ENCODE data around the gene PRDM16.

PRDM16 gene

DNA sequence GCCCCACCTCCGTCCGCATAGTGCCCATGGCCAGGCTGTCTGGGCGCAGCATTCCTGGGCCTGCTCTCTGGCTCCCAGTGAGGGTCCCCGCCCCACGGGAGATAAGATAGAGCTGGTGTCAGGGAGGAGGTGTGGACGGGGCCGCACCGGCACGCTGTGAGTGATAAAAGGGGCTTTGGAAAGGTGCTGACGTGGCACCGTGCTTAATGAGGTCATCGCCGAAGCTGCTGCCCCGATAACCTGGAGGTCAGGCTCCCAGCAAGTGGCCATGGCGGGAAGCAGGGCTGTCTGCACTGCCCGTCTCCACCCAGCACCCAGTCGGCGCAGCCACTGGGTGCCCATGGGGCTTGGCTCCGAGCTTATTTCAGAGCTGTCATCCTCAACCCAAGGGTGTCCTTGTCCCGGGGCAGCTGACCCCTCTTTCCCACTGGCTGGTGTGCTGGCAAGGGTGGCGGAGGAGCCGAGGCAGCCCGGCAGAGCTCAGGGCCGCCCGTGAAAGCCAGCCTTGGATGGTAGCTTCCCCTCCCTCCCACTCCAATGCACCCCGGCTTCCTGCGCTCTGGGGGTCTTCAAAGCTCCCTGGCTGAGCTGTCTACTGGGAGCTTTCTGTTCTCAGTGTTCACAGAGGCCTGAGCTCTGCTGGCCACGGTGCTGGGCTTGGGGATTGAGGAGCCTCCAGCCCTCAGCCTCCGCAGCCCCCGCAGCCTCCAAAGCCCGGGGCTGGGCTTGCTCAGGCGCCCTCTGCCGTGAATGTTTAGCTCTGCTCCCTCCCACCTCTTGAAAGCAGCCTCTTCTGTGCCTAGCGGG, 280.4 kb downstream of the PRDM16 start:
- ATAC-seq, result peak; percentile 41
- no peak for TF ChIP-seq CSDC2 (CRISPR knock-in tag; IDR thresholded peaks at IDR 0.05)
- no peak for TF ChIP-seq ZFP30 (CRISPR knock-in tag; IDR thresholded peaks at IDR 0.05)
- no peak for TF ChIP-seq GLIS3 (CRISPR knock-in tag; IDR thresholded peaks at IDR 0.05)
- TF ChIP-seq ZFP3 (CRISPR knock-in tag; IDR thresholded peaks at IDR 0.05), result no peak
- TF ChIP-seq ZNF8 (CRISPR knock-in tag; IDR thresholded peaks at IDR 0.05), result no peak
- no peak for TF ChIP-seq TOX (CRISPR knock-in tag; IDR thresholded peaks at IDR 0.05; ENCODE audit: borderline replicate concordance)
- TF ChIP-seq, protein P1, sequence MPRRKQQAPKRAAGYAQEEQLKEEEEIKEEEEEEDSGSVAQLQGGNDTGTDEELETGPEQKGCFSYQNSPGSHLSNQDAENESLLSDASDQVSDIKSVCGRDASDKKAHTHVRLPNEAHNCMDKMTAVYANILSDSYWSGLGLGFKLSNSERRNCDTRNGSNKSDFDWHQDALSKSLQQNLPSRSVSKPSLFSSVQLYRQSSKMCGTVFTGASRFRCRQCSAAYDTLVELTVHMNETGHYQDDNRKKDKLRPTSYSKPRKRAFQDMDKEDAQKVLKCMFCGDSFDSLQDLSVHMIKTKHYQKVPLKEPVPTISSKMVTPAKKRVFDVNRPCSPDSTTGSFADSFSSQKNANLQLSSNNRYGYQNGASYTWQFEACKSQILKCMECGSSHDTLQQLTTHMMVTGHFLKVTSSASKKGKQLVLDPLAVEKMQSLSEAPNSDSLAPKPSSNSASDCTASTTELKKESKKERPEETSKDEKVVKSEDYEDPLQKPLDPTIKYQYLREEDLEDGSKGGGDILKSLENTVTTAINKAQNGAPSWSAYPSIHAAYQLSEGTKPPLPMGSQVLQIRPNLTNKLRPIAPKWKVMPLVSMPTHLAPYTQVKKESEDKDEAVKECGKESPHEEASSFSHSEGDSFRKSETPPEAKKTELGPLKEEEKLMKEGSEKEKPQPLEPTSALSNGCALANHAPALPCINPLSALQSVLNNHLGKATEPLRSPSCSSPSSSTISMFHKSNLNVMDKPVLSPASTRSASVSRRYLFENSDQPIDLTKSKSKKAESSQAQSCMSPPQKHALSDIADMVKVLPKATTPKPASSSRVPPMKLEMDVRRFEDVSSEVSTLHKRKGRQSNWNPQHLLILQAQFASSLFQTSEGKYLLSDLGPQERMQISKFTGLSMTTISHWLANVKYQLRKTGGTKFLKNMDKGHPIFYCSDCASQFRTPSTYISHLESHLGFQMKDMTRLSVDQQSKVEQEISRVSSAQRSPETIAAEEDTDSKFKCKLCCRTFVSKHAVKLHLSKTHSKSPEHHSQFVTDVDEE (CRISPR knock-in tag; IDR thresholded peaks at IDR 0.05), result no peak
- TF ChIP-seq TCF4 (CRISPR knock-in tag; IDR thresholded peaks at IDR 0.05; ENCODE audit: borderline replicate concordance), result no peak
- TF ChIP-seq SNAI2 (CRISPR knock-in tag; IDR thresholded peaks at IDR 0.05), result no peak
- TF ChIP-seq, protein P2, sequence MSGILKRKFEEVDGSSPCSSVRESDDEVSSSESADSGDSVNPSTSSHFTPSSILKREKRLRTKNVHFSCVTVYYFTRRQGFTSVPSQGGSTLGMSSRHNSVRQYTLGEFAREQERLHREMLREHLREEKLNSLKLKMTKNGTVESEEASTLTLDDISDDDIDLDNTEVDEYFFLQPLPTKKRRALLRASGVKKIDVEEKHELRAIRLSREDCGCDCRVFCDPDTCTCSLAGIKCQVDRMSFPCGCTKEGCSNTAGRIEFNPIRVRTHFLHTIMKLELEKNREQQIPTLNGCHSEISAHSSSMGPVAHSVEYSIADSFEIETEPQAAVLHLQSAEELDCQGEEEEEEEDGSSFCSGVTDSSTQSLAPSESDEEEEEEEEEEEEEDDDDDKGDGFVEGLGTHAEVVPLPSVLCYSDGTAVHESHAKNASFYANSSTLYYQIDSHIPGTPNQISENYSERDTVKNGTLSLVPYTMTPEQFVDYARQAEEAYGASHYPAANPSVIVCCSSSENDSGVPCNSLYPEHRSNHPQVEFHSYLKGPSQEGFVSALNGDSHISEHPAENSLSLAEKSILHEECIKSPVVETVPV (CRISPR knock-in tag; IDR thresholded peaks at IDR 0.05), result no peak
- TF ChIP-seq RARB (CRISPR knock-in tag; IDR thresholded peaks at IDR 0.05), result no peak
- TF ChIP-seq, protein P3, sequence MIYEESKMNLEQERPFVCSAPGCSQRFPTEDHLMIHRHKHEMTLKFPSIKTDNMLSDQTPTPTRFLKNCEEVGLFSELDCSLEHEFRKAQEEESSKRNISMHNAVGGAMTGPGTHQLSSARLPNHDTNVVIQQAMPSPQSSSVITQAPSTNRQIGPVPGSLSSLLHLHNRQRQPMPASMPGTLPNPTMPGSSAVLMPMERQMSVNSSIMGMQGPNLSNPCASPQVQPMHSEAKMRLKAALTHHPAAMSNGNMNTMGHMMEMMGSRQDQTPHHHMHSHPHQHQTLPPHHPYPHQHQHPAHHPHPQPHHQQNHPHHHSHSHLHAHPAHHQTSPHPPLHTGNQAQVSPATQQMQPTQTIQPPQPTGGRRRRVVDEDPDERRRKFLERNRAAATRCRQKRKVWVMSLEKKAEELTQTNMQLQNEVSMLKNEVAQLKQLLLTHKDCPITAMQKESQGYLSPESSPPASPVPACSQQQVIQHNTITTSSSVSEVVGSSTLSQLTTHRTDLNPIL (CRISPR knock-in tag; IDR thresholded peaks at IDR 0.05; ENCODE audit: low read depth), result no peak
- no peak for TF ChIP-seq PPARA (CRISPR knock-in tag; IDR thresholded peaks at IDR 0.05; ENCODE audit: borderline replicate concordance)
- no peak for TF ChIP-seq OSR1 (CRISPR knock-in tag; IDR thresholded peaks at IDR 0.05)
- TF ChIP-seq ZC3H10 (CRISPR knock-in tag; IDR thresholded peaks at IDR 0.05), result no peak
- no peak for TF ChIP-seq ZNF565 (CRISPR knock-in tag; conservative IDR thresholded peaks at IDR 0.05; ENCODE audit: low read depth)
- no peak for TF ChIP-seq ISL1 (CRISPR knock-in tag; IDR thresholded peaks at IDR 0.05)
- no peak for TF ChIP-seq ZNF70 (CRISPR knock-in tag; IDR thresholded peaks at IDR 0.05)
- TF ChIP-seq, protein P4, sequence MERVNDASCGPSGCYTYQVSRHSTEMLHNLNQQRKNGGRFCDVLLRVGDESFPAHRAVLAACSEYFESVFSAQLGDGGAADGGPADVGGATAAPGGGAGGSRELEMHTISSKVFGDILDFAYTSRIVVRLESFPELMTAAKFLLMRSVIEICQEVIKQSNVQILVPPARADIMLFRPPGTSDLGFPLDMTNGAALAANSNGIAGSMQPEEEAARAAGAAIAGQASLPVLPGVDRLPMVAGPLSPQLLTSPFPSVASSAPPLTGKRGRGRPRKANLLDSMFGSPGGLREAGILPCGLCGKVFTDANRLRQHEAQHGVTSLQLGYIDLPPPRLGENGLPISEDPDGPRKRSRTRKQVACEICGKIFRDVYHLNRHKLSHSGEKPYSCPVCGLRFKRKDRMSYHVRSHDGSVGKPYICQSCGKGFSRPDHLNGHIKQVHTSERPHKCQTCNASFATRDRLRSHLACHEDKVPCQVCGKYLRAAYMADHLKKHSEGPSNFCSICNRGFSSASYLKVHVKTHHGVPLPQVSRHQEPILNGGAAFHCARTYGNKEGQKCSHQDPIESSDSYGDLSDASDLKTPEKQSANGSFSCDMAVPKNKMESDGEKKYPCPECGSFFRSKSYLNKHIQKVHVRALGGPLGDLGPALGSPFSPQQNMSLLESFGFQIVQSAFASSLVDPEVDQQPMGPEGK (CRISPR knock-in tag; IDR thresholded peaks at IDR 0.05; ENCODE audit: borderline replicate concordance), result no peak

DNA sequence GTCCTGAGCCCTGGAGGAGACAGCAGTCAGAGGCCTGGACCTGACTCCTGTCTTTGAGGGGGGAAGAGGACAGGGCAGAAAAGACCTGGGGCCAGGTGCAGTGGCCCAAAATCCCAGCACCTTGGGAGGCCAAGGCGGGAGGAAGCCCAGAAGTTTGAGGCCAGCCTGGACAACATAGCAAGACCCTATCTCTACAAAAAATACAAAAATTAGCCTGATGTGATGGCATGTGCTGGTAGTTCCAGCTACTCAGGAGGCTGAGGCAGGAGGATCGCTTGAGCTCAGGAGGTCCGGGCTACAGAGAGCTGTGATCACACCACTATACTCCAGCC, 280.9 kb downstream of the PRDM16 start:
- no peak for TF ChIP-seq ZNF8 (CRISPR knock-in tag; IDR thresholded peaks at IDR 0.05)
- TF ChIP-seq ZC3H10 (CRISPR knock-in tag; IDR thresholded peaks at IDR 0.05), result no peak
- no peak for TF ChIP-seq TCF4 (CRISPR knock-in tag; IDR thresholded peaks at IDR 0.05; ENCODE audit: borderline replicate concordance)
- no peak for TF ChIP-seq CSDC2 (CRISPR knock-in tag; IDR thresholded peaks at IDR 0.05)
- TF ChIP-seq TOX (CRISPR knock-in tag; IDR thresholded peaks at IDR 0.05; ENCODE audit: borderline replicate concordance), result no peak
- TF ChIP-seq ZFP30 (CRISPR knock-in tag; IDR thresholded peaks at IDR 0.05), result no peak
- TF ChIP-seq, protein P5, sequence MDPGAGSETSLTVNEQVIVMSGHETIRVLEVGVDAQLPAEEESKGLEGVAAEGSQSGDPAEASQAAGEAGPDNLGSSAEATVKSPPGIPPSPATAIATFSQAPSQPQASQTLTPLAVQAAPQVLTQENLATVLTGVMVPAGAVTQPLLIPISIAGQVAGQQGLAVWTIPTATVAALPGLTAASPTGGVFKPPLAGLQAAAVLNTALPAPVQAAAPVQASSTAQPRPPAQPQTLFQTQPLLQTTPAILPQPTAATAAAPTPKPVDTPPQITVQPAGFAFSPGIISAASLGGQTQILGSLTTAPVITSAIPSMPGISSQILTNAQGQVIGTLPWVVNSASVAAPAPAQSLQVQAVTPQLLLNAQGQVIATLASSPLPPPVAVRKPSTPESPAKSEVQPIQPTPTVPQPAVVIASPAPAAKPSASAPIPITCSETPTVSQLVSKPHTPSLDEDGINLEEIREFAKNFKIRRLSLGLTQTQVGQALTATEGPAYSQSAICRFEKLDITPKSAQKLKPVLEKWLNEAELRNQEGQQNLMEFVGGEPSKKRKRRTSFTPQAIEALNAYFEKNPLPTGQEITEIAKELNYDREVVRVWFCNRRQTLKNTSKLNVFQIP (CRISPR knock-in tag; IDR thresholded peaks at IDR 0.05; ENCODE audit: borderline replicate concordance, low read depth), result no peak
- TF ChIP-seq PPARA (CRISPR knock-in tag; IDR thresholded peaks at IDR 0.05; ENCODE audit: borderline replicate concordance), result no peak
- no peak for TF ChIP-seq ZFP3 (CRISPR knock-in tag; IDR thresholded peaks at IDR 0.05)
- no peak for TF ChIP-seq ARNTL (CRISPR knock-in tag; IDR thresholded peaks at IDR 0.05; ENCODE audit: borderline replicate concordance, low read depth)
- TF ChIP-seq ZNF70 (CRISPR knock-in tag; IDR thresholded peaks at IDR 0.05), result no peak
- TF ChIP-seq ISL1 (CRISPR knock-in tag; IDR thresholded peaks at IDR 0.05), result no peak
- no peak for TF ChIP-seq GLIS3 (CRISPR knock-in tag; IDR thresholded peaks at IDR 0.05)
- TF ChIP-seq BACH2 (CRISPR knock-in tag; IDR thresholded peaks at IDR 0.05; ENCODE audit: borderline replicate concordance), result no peak
- TF ChIP-seq OSR1 (CRISPR knock-in tag; IDR thresholded peaks at IDR 0.05), result no peak
- TF ChIP-seq, protein P4 (CRISPR knock-in tag; IDR thresholded peaks at IDR 0.05; ENCODE audit: borderline replicate concordance), result no peak
- TF ChIP-seq ZNF565 (CRISPR knock-in tag; conservative IDR thresholded peaks at IDR 0.05; ENCODE audit: low read depth), result no peak
- ATAC-seq, result no peak
